ENCODE data around the gene CALML5. TPM values are rescaled to one million over a fixed set of nuclear protein-coding genes. Genes with fewer than 3 reads are reported as not detected.

Gene CALML5
- total and polyA plus RNA-seq, 2 of the 4 experiments (the other 2 are of a cell fraction) = not detected

DNA sequence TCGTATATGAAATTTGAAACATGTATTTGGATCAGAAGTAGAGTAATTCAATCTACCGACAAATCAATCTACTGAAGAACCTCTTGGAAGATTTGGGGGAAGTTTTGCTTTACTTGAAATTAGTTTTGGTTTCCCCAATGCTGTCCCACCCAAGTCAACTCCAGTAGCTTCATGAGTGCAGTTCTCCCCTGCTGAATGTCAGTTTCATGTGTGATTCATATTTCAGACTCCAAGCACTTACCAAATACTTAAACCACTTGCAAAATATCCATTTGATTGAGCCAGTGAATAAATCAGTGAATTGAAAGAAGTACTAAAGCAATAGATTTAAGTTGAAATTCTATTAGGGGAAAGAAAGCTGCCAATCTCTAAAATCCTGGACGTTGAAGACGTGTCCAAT, 9.3 kb downstream of the CALML5 start:
- Histone ChIP-seq H3K4me3 (ENCODE audit: insufficient read depth, low read depth, low read length) (no peak overlapping the region), H3K9me1 (ENCODE audit: insufficient read depth, low read length) (0 out of 2 replicates have a peak, but pooled peaks cover 3% of the 10 kb centered on the region), H3K9me3 (ENCODE audit: control insufficient read depth, insufficient read depth, low read length) (peaks cover 4% of the 10 kb centered on the region), H4K8ac (ENCODE audit: low read depth in 2 of 2, low read length in 2 of 2) (no peak overlapping the region), H3K9ac (ENCODE audit: low read depth, low read length) (no peak overlapping the region), H4K20me1 (ENCODE audit: insufficient read depth, low read length) (no peaks in the 10 kb centered on the region), H2AK9ac (replicated peaks; ENCODE audit: low read depth, low read length, poor library complexity) (no peak overlapping the region), H3K79me1 (ENCODE audit: low read depth in 1 of 2, low read length in 2 of 2) (no peaks in the 10 kb centered on the region), H3K14ac (replicated peaks; ENCODE audit: low read depth, low read length) (no peak overlapping the region), H2BK15ac (ENCODE audit: low read depth, low read length) (no peak overlapping the region), H2BK120ac (ENCODE audit: low read depth, low read length) (no peak overlapping the region), H2BK20ac (ENCODE audit: low read depth, low read length) (no peak overlapping the region), H3K23ac (ENCODE audit: low read depth, low read length) (no peak overlapping the region), H2AK5ac (ENCODE audit: low read depth, low read length) (no peak overlapping the region), H3K4me1 (ENCODE audit: control insufficient read depth, insufficient read depth, low read length) (no peaks in the 10 kb centered on the region), H3K36me3 (ENCODE audit: control insufficient read depth, insufficient read depth, low read length) (no peaks in the 10 kb centered on the region), H3K4me2 (ENCODE audit: low read depth, low read length) (no peak overlapping the region), H3K56ac (ENCODE audit: extremely low read depth, insufficient read depth, low read length) (no peak overlapping the region), H3K4ac (ENCODE audit: low read depth, low read length) (no peak overlapping the region), H4K5ac (ENCODE audit: low read depth, low read length) (no peak overlapping the region), H2AFZ (replicated peaks; ENCODE audit: low read length, poor library complexity) (no peak overlapping the region), H2BK5ac (ENCODE audit: low read depth, low read length, poor library complexity, severe bottlenecking) (no peak overlapping the region), H3K27ac (ENCODE audit: insufficient read depth, low read length) (no peak overlapping the region), H3K18ac (ENCODE audit: low read depth, low read length) (no peak overlapping the region), H3K27me3 (ENCODE audit: control insufficient read depth, insufficient read depth, low read length) (peaks cover 15% of the 10 kb centered on the region; the same call in 1 of the 2 replicates), H4K91ac (ENCODE audit: insufficient read depth, low read depth, low read length) (no peak overlapping the region)
- no peak for TF ChIP-seq MAFK (IDR thresholded peaks at IDR 0.05; ENCODE audit: low read depth, low read length)
- TF ChIP-seq FOS (IDR thresholded peaks at IDR 0.05; ENCODE audit: low read depth, low read length) = no peak
- TF ChIP-seq, protein P1, sequence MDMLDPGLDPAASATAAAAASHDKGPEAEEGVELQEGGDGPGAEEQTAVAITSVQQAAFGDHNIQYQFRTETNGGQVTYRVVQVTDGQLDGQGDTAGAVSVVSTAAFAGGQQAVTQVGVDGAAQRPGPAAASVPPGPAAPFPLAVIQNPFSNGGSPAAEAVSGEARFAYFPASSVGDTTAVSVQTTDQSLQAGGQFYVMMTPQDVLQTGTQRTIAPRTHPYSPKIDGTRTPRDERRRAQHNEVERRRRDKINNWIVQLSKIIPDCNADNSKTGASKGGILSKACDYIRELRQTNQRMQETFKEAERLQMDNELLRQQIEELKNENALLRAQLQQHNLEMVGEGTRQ (IDR thresholded peaks at IDR 0.05; ENCODE audit: low read depth, low read length) = no peak
- no peak for TF ChIP-seq RCOR1 (IDR thresholded peaks at IDR 0.05; ENCODE audit: insufficient replicate concordance, low read length)
- TF ChIP-seq POLR2A (IDR thresholded peaks at IDR 0.05; ENCODE audit: low read depth, low read length) = no peak
- no peak for TF ChIP-seq BHLHE40 (IDR thresholded peaks at IDR 0.05; ENCODE audit: low read depth, low read length)
- TF ChIP-seq SMC3 (IDR thresholded peaks at IDR 0.05; ENCODE audit: low read depth, low read length) = no peak
- no peak for TF ChIP-seq MAZ (IDR thresholded peaks at IDR 0.05; ENCODE audit: borderline replicate concordance, low read depth, low read length)
- TF ChIP-seq NFE2L2 (IDR thresholded peaks at IDR 0.05; ENCODE audit: low read depth, low read length) = no peak
- TF ChIP-seq CEBPB (IDR thresholded peaks at IDR 0.05; ENCODE audit: low read depth, low read length) = no peak
- TF ChIP-seq, protein P2, sequence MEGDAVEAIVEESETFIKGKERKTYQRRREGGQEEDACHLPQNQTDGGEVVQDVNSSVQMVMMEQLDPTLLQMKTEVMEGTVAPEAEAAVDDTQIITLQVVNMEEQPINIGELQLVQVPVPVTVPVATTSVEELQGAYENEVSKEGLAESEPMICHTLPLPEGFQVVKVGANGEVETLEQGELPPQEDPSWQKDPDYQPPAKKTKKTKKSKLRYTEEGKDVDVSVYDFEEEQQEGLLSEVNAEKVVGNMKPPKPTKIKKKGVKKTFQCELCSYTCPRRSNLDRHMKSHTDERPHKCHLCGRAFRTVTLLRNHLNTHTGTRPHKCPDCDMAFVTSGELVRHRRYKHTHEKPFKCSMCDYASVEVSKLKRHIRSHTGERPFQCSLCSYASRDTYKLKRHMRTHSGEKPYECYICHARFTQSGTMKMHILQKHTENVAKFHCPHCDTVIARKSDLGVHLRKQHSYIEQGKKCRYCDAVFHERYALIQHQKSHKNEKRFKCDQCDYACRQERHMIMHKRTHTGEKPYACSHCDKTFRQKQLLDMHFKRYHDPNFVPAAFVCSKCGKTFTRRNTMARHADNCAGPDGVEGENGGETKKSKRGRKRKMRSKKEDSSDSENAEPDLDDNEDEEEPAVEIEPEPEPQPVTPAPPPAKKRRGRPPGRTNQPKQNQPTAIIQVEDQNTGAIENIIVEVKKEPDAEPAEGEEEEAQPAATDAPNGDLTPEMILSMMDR (conservative IDR thresholded peaks at IDR 0.05; ENCODE audit: low read depth, low read length) = no peak
- no peak for TF ChIP-seq RAD21 (IDR thresholded peaks at IDR 0.05; ENCODE audit: low read length)
- no peak for TF ChIP-seq CHD1 (IDR thresholded peaks at IDR 0.05; ENCODE audit: low read depth, low read length)
- no peak for TF ChIP-seq RFX5 (IDR thresholded peaks at IDR 0.05; ENCODE audit: low read depth, low read length)
- TF ChIP-seq, protein P3, sequence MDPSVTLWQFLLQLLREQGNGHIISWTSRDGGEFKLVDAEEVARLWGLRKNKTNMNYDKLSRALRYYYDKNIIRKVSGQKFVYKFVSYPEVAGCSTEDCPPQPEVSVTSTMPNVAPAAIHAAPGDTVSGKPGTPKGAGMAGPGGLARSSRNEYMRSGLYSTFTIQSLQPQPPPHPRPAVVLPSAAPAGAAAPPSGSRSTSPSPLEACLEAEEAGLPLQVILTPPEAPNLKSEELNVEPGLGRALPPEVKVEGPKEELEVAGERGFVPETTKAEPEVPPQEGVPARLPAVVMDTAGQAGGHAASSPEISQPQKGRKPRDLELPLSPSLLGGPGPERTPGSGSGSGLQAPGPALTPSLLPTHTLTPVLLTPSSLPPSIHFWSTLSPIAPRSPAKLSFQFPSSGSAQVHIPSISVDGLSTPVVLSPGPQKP (IDR thresholded peaks at IDR 0.05; ENCODE audit: borderline replicate concordance, low read depth, low read length) = no peak
- TF ChIP-seq MXI1 (IDR thresholded peaks at IDR 0.05; ENCODE audit: borderline replicate concordance, low read depth, low read length) = no peak
- intact Hi-C loops (cut with micrococcal nuclease) = no loop called here
- ChIA-PET POLR2A (ENCODE audit: unreplicated experiment) (no interaction called here), CTCF (no interaction called here)
- DNase-seq (no peak), ATAC-seq (ENCODE audit: low read depth) (no peak)
- BruUV-seq (replicated peaks) = no TSS peak
- dilution Hi-C loops (cut with HindIII; ENCODE audit: low sequenced_read_pairs, unreplicated experiment) = no loop called here
- in situ Hi-C loops (cut with MboI; ENCODE audit: low sequenced_read_pairs) = no loop called here
- no CpG with 5 or more reads among the region's 4 CpGs for WGBS, 2 experiments (ENCODE audit: extremely low coverage in 2 of 2, insufficient read length in 1 of 2)

All from IMR-90 (cell line).